Body of pancreas (tissue), 4 donors: Measurements from ENCODE around the gene LZTS3.

Experiments
- POLR2A ChIP-seq, 3 donors: fragments of 450-650 bp; IDR thresholded peaks; one replicate each; pipeline ENCODE4 v1.6.1; 2016; ENCODE audit warnings: antibody characterized with exemption in 3 of 3, mild to moderate bottlenecking in 2 of 3
- TF ChIP-seq, protein P1 (sequence below), 7 experiments: fragments of 450-650 bp in 4 of 7; fragments of 200-600 bp in 3 of 7; sonication (generic) in 3 of 7; IDR thresholded peaks; one replicate each; pipeline ENCODE4 v1.5.1; 2016 to 2019; ENCODE audit warnings: antibody characterized with exemption in 7 of 7

DNA sequence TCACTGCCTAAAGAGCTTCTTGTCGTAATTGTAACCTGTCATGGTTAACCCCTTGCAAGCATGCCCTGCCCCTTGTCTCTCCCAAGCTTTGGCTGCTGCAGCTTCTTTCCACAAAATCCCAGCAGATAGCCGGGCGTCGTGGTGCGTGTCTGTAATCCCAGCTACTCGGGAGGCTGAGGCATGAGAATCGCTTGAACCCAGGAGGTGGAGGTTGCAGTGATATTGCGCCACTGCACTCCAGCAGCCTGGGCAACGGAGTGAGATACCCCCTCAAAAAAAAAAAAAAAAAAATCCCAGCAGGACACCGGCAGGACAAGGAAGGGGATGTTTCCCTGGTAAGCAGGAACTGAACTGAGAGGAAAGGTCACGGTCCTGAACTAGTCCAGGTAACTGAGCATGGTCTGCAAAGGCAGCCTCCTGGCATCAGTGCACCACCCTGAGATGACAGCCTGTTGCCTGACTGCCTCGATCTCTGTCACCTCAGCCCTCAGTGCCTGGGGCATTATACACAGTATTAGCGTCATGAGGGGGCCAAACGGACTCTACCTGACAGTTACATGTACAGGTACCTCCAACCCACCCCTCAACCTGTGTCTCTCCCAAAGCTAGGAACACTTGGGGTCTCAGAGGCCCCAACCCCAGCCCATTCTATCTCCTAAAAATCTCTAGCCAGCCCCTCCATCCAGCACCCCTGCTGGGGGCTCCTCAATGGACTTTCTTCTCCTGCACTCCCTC is 1.8 kb downstream of the LZTS3 start:
- TF ChIP-seq, protein P1, sequence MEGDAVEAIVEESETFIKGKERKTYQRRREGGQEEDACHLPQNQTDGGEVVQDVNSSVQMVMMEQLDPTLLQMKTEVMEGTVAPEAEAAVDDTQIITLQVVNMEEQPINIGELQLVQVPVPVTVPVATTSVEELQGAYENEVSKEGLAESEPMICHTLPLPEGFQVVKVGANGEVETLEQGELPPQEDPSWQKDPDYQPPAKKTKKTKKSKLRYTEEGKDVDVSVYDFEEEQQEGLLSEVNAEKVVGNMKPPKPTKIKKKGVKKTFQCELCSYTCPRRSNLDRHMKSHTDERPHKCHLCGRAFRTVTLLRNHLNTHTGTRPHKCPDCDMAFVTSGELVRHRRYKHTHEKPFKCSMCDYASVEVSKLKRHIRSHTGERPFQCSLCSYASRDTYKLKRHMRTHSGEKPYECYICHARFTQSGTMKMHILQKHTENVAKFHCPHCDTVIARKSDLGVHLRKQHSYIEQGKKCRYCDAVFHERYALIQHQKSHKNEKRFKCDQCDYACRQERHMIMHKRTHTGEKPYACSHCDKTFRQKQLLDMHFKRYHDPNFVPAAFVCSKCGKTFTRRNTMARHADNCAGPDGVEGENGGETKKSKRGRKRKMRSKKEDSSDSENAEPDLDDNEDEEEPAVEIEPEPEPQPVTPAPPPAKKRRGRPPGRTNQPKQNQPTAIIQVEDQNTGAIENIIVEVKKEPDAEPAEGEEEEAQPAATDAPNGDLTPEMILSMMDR (IDR thresholded peaks at IDR 0.05), result no peak
- TF ChIP-seq POLR2A (IDR thresholded peaks at IDR 0.05), result no peak
